ENCODE results near the gene TDRD9.
"Not testable (repeated sequence)": the region's sequence is repeated elsewhere in the genome, so short reads cannot be mapped to it uniquely, and the experiment has no call there.

Gene TDRD9

DNA sequence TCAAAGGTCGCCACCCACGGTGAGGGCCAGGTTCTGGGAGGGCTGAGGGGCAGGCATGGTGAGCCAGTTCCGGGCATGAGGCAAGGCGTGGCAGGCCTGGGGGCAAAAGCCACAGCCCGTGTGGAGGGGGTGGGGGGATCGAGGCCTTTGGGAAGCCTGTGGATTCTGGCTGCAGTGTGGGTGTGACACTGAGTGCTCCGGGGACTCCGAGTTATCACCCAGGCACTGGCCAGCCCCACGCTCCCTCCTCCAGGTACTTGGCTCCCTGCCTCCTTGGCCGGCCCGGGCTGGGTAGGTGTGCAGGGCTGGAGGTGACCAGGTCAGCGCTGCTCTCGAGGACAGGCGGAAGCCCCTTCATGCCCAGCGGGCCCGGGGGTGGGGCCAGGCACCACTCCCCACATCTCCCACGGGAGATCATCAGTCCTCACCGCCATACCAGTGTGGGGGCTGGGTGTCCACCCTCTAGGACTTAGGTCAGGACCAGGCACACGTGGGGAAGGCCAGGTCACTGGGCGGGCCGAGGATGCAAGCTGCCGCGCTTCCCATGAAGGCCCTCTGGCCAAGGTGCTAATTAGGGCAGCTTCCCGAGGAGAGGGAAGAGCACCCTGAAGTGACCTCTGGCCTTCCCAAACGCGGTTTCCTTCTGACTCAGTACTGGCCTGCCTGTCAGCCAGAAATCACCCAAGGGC, 34.1 kb upstream of the TDRD9 start:
- DNase-seq: no peak

DNA sequence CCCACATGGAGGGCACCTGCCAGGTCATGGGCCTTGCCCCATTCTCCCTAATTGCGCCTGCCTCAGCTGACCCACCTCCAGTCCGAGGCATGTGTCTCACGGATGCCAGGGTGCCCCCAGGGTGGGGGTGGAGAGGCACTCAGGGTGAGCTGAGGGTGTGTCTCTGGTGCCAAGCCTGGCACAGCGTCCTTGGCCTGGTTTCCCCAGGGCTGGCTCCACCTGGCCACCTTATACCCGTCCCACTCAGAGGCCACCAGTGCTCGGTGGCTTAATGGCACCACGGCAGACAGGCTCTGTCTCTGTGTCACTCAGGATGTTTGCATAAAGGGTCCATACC, 33.6 kb upstream of the TDRD9 start:
- DNase-seq: no peak

DNA sequence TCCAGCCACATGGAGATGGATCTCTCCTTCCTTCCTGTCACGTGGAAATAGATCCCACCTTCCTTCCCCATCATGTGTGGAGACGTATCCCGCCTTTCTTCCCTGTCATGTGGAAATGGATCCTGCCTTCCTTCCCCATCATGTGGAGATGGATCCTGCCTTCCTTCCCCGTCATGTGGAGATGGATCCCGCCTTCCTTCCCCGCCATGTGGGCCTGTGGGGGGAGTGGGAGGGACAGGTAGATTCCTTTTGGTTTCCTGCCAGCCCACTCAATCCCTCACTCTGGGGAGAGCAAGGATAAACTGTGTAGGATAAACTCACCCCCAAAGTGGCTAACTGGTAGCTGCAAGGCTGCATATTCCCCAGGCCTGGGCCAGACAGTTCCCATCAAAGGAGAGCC, 31.7 kb upstream of the TDRD9 start:
- no peak for DNase-seq

DNA sequence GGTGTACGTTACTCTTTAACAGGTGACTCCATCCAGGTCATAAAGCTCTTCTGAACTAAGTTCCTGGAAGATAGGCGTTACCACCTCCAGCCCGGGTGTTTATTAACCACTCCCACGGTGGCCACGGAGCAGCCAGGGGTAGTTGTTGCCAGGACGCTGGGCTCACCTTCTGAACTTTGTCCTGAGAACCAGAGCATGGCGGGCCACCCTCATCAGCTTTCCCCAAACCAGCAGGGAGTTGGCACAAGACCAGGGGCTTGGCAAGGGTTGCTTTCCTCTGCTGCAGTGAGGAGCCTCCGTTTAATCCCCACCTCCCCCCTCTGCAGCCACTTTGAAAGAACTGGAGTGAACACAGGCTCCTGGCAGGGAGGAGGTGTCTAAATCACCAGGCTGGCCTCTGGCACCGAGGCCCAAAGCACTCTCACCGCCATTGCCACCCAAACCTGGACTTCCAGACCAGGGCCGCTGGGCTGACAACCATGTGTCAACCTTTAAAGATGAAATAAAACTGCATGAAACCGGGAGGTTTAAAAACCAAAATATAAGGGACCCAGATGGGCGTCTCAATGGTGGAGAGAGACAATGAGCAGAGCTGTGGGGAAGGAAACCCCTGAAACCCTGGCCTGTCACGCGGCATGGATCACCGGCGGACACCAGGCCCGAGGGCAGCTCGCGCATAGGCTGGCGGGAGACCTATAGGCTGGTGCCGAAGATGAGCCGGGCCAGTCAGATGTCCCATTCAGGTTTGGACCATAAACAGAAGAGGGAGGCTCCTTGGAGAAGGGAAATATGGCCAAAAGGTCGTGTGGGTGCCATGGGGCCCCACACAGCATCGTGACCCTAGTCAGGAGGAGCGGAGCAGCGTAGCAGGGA, 30.9 kb upstream of the TDRD9 start:
- no peak for DNase-seq

DNA sequence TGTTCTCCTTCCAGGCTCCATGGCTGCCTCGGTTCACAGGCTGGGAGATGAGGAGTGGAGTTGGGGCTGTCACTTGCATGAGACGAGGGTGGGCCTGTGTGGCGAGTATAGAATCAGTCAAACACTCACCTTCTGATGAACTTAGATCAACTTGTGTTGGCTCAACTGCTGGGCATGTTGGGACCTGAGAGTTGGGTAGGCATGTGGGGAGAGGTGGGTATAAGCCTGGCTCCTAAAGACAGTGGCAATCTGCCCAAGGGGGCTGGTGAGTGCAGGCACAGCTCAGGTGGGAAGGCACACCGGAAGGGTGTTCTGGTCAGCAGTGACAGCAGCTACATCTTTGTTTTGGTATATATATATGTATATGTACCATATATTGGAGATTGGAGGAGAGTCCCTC, 30.1 kb upstream of the TDRD9 start:
- no peak for DNase-seq

DNA sequence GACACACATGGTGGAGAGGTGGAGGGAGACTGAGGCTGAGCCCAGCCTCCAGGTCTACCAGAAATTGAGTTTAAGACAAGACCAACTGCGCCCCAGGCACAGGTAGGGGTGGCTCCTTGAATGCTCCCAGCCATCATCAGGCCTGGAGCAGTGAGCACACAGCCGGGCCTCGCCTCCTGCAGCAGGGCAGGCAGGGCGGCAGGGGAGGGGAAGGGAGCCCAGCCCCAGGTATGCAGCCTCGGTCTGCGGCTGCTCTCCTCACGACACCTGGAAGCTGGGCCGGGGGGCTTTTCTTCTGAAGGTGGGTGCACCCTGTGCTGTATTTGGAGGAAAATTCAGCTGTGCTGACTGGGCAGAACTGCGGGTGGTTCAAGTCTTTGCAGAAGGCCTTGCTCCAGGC, 29.5 kb upstream of the TDRD9 start:
- no peak for DNase-seq

DNA sequence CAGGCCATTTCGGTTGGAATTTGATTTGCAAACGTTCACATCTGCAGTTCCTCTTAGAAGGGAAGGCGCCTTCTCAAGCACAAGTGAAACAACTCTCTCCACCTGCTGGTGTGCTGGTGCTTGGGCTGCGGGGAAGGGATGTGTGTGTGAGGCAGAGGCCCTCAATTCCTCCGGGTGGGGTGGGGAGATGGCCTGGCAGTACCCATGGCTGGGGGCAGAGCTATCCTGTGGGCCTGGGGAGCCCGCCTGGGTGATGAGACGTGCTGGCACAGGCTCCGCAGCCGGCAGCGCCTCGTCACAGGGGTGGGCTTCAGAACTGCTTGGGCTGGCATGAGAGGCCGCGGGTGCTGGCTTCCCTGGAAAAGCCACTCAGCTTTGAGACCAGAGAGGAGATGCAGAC, 28.9 kb upstream of the TDRD9 start:
- no peak for DNase-seq

DNA sequence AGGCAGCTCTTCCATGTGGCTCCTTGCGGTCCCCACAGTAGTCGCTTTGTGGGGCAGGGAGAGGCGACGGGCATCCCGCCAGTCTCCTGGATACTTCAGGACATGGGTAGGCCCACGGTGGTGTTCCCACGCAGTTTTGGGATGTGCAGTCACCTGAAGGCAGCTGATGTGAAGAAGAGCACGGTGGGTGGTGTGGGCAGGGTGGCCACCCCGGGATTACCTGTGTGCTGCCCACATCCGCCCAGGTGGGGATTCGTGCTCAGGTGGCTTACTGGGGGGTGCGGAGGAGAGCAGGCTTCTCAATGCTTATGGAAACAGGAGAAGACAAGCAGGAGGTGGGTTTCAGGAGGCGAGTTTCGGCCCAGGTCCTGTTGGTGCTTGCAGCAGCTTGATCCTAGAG, 28.4 kb upstream of the TDRD9 start:
- DNase-seq: no peak

DNA sequence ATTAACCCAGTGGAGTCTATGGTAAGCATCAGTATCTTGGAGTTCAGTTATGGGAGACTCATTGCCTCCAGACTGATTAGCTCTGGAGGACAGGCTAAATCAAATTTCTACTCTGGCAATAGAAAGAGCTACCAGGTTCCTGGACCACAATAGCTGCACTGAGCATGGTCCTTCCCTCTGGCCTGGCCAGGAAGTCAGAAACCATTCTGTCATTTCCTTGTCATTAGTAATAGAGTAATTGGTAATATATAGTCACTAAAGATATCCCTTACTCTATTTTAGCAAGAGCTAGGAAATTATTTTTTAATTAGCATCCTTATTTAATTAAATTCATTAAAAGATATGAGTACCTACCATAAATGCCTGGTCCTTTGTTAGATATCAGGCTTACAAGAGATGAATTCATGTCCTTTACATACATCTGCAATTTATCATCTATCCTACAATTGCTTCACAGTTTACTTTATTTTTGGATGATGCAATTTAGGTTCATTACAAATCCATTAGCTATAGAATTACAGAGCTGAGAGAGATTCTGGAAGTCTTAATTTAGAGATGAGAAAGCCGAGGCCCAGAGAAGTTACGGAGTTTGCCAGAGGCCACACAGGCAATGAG, 23.7 kb upstream of the TDRD9 start:
- no peak for DNase-seq

DNA sequence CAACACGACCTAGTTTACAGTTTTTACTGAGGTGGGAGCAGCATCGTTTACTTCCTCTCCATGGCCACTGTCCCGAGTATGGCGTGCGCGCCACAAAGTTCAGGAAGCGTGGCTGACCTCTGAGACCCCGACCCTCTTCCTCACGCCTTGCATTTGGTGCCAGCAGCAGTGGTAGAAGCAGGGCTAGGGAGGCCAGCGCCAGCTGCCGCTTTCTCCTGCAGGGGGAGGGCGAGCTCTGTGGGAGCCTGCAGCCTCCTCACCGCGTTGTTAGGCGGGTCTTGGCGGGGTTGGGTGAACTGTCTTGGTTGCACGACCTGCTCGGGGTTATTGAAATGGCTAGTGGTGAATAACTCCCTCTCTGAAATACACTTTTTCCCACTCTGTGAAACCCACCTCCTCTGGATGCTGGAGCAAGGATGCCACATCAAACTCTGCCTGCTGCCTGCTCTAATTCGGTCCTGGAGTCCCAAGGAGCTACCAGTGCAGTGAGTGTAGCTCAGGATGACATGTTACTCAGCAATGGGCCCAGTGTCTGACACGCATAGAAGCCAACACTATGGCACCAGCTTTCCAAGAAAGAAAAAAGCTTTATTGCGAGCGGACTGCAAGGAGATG, 22.3 kb upstream of the TDRD9 start:
- no peak for DNase-seq

DNA sequence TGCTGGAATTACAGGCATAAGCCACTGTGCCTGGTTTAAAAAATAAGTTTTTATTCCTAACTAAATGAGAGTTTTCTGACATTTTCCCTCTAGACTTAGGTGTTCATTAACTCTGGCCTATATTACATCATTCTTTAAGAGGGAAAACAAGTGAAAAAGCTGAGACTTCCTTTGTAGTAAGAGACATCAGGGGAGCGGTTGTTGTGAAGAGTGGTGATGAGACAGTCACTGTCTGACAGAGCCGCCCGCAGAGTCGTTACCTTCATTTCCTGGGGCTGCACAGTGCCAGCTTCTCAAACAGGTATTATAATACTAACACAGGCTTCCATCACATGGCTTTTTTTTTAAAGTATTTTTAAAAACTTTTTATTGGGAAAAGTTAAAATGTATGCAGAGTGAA, 19.7 kb upstream of the TDRD9 start:
- DNase-seq: no peak

DNA sequence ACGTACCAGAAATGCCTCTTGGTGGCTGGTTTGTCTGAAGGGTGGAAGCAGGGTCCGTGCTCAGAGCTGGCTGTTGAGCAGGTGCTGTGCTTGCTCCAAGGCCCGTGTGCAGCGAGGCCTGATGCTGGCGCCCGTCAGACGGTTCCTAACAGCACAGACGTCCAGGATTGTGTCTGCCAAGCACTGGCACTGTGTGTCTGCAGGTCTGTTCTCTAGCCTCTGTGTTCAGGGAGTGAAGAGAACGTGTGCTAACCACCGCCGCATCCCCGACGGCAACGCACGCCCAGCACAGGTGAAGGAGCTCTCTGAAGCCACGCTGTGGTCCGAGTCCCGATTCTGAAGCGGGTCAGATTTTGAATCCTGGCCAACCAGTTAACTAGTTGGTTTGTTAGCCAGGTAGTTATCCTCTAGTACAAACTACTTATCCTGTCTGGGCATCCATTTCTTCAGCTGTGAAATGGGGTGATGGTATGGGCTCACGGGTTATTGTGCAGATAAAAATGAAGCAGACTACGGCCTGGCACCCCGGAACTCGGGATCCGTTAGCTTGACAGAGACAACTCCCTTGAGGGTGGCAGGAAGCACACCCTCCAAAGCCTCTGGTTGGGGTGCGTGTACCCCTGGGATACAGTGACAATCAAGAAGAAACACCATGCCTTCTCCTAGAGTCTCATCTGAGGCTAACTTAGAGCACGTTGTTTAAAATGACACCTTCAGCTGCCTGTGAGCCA, 18.6 kb upstream of the TDRD9 start:
- no peak for DNase-seq

DNA sequence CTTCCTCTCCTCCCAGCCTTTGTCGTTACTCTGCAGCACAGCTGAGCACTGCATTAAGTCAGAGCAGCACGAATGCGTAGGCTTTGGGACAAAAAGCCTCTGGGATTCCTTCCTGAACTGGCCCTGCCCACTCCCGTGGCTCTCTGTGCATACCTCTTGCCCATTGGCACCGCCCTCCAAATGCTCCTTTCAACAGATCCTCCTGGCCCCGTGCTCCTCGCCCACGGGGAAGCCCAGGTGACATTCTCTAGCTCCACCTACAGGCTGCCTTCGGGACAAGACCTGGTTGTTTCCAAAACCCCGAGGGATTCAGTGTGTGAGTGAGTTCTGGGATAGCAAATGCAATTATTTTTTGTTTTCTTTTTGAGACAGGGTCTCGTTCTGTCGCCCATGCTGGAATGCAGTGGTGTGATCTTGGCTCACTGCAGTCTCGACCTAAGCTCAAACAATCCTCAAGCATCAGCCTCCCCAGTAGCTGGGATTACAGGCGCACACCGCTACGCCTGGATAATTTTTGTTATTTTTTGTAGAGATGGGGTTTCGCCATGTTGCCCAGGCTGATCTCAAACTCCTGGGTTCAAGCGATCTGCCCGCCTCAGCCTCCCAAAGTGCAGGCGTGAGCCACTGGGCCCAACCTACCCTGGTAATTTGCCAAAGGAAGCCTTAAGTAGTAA, 17.9 kb upstream of the TDRD9 start:
- DNase-seq: peak; percentile 84

DNA sequence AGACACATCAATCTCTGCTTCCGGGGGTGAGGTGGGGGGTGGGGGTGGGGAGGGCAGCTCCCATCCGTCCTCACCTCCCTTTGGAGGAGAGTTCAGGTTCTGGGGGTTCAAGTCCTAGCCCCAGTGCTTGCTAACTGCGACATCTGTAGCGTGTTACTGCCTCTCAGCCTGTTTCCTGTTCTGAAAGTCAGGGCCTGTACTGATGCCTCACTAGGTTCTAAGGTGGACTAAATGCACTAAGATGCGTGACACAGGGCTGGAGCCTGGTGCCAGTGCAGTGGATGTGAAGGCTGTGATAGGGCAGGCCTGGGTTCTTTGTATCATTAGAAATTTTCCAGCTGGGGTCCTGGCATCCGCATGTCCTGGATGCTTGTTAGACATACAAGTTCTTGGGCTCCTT, 17.3 kb upstream of the TDRD9 start:
- DNase-seq: no peak

DNA sequence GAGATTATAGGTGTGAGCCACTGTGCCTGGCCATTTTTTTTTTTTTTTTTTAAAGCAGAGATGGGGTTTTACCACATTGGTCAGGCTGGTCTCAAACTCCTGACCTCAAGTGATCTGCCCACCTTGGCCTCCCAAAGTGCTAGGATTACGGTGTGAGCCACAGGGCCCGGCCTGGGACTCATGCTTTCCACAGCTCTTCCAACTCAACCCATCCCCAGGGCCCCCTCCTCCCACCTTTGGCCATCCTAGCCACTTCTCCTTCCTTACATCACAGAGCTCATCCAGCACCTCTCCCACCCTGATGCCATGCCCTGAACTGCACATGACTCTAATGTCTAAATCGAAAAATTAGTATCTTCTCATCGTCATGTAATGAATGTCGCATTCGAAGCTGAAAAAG, 12.6 kb upstream of the TDRD9 start:
- no peak for DNase-seq

DNA sequence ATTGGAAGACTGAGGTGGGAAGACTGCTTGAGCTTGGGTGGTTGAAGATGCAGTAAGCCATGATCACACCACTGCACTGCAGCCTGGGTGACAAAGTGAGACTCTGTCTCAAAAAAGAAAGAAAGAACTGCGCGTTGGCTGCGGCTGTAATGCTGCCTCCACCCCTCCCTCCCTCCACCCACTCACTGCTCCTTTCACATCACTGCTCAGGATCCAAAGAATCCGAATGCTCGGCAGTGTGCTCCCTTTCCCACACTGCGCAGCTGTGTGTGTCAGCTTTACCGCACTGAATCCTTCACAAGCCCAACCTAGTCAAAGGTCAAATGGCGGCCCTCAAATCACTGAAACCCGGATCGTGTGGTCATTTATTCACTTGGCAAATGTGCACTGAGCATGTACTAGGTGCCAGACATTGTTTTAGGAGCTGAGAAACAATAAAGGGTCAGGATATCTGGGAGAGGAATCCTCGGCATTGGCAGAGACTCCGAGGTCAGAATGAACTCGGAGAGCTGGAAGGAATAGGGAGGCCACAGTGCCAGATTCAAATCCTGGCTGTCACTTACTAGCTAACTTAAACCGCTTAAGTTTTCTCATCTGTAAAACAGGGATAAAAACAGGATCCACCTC, 11.5 kb upstream of the TDRD9 start:
- no peak for DNase-seq

DNA sequence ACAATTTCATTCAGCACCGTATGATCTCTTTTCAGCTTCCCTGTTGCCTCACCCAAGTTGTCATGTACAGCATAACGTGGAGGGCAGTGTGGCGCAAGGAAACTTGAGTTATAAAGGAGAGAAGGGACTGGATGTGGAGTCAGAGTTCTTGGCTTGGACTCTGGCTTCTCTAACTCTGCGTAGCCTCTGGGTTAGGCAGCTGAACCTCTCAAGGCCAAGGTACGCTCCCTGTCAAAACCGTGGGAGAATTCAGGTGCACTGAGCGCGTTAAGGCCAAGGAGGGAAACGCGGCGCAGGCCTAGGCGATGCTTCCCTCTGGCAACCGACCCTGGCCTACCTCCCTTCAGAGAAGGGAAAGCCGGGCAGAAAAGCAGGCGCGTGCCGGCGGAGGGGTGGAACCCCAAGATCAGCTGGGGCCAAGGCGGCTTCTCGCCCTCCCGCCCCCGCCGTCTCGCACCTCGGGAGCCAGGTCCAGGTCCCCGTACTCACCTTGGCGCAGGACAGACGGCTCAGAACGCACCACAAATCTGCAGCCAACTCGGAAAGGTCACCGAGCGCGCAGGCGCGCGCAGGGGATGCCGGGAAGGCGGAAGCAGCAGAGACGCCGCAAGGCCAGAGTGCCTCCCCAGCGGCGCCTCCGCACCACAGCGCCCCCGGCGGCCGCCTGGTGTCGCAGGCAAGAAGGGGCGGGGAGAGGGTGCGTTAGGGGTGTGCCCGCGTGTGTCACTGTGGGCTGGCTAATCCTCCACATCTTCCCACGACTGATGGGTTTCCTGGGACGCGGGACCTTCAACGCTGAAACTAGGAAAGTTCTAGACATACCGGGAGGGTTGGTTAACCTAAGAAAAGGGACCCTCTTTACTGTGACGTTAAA, 7.0 kb upstream of the TDRD9 start:
- DNase-seq: peak; percentile 88

DNA sequence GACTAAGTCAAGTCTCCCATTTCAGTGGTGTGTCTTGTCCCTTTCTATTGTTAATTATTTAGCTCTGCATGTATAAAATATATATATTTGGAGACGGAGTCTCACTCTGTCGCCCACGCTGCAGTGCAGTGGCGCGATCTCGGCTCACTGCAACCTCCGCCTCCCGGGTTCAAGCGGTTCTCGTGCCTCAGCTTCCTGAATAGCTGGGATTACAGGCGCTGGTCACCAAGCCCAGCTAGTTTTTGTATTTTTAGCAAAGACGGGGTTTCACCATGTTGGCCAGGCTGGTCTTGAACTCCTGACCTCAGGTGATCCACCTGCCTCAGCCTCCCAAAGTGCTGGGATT, 6.4 kb upstream of the TDRD9 start:
- not testable (repeated sequence) for DNase-seq

DNA sequence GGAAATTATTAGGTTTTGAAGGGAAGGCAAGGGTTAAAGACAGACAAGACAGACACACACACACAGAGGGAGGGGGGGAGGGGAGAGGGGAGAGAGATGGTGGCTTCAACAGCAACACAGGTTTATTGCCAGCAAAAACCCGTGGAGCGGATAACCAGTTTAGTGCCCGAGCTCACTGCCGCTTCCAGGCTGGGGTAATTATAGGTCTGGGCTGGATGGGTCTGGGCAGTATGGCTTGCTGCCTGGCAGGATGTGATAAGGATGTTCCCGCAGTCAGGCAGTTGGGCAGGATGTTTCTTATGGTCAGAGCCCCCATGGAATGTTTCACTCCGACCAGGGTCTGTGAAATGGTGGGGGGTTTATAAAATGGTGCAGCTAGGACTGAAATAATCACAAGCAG, 4.4 kb upstream of the TDRD9 start:
- no peak for DNase-seq

DNA sequence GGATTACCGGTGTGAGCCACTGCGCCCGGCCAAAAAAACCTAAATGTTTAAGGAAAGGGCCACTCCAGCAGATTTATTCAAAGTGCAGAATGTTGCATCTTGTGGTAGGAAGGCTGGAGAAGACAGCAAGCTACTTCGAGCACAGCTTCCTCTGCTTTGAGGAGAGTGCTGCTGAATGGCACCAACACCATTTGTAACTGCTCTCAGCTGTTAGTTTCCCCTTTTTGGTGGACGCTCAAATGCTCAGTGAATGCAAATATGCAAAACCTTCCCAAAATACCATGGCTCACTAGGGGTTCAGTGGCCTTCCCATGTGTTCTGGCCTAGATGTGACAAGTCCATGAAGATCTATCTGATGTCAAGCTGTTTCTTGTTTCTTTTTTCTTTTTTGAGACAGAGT, 2.9 kb upstream of the TDRD9 start:
- no peak for DNase-seq

DNA sequence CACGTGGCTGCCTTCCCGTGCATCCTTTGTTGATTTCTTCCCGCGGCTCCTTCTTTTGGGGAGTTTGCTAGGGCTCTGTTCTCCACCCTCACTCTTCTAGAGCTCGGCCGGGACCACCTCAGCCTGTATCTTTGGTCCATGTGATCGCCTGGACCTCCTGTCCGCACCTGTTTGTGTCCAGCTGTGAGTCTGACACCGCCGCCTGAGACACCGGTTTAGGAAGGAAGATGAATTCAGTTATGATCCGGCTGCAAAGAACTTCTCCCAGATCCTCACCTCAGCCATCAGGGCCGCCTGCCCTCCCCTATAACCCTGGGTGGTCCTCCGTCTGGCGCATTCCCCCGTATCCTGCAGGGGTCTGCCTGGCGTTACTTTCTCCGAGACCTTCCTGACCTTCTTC, 690 bp upstream of the TDRD9 start:
- no peak for DNase-seq

Measured in NCI-H1105 treated with DMSO at 0.1 percent for 48 hours (cell line).